Activated B cell treated with CpG ODN at 0.5 μM for 24 hours (primary cell): Measurements from ENCODE around the gene NUP98. TPM values are rescaled to one million over a fixed set of nuclear protein-coding genes. Genes with fewer than 3 reads are reported as not detected.

Source experiments
- ATAC-seq: fragments of 200-7000 bp; cut with Tn5 transposase; one replicate; pipeline ENCODE4 v1.10.0; 2021; ENCODE audit warnings: low read depth, mild to moderate bottlenecking, moderate library complexity
- CTCF ChIA-PET: fragments of 350-600 bp; sonication (Branson Sonifier 250); formaldehyde crosslinking; loops from one replicate; lab custom pipeline; 2021; ENCODE audit warnings: antibody characterized with exemption; lab: Charles Lee
- POLR2A ChIA-PET: fragments of 350-600 bp; sonication (Branson Sonifier 250); formaldehyde crosslinking; loops from one replicate; lab custom pipeline; 2021; ENCODE audit warnings: antibody characterized with exemption; lab: Charles Lee
- DNase-seq: peaks from one replicate; pipeline ENCODE4 v3.0.0; 2022
- H3K27ac Mint-ChIP-seq: one replicate; pipeline ENCODE4 v1.8.0; 2020; ENCODE audit warnings: mixed read lengths
- H3K27me3 Mint-ChIP-seq: one replicate; pipeline ENCODE4 v1.8.0; 2021; ENCODE audit warnings: mixed read lengths
- H3K36me3 Mint-ChIP-seq: one replicate; pipeline ENCODE4 v1.8.0; 2021; ENCODE audit warnings: low read depth, mixed read lengths
- H3K4me1 Mint-ChIP-seq: one replicate; pipeline ENCODE4 v1.8.0; 2021; ENCODE audit warnings: mixed read lengths
- H3K4me3 Mint-ChIP-seq: one replicate; pipeline ENCODE4 v1.8.0; 2020; ENCODE audit warnings: mild to moderate bottlenecking, mixed read lengths
- H3K9me3 Mint-ChIP-seq: one replicate; pipeline ENCODE4 v1.8.0; 2020; ENCODE audit warnings: mixed read lengths
- intact Hi-C: fragments of 100-400 bp; cut with micrococcal nuclease; formaldehyde crosslinking; loops from one replicate; pipeline ENCODE4 v1.15.1; 2024
- total RNA-seq: library from RNA; stranded (reverse); gene quantifications from 2 replicates; pipeline ENCODE4 v1.2.3, GENCODE V29; 2022
- TF ChIP-seq, protein P1 (sequence below): fragments of 200-600 bp; IDR thresholded peaks from one replicate; pipeline ENCODE4 v1.8.0; 2022; ENCODE audit warnings: antibody characterized with exemption, mild to moderate bottlenecking

NUP98 gene
- total RNA-seq, 1 donor from 2014 or later, result 117 TPM

DNA sequence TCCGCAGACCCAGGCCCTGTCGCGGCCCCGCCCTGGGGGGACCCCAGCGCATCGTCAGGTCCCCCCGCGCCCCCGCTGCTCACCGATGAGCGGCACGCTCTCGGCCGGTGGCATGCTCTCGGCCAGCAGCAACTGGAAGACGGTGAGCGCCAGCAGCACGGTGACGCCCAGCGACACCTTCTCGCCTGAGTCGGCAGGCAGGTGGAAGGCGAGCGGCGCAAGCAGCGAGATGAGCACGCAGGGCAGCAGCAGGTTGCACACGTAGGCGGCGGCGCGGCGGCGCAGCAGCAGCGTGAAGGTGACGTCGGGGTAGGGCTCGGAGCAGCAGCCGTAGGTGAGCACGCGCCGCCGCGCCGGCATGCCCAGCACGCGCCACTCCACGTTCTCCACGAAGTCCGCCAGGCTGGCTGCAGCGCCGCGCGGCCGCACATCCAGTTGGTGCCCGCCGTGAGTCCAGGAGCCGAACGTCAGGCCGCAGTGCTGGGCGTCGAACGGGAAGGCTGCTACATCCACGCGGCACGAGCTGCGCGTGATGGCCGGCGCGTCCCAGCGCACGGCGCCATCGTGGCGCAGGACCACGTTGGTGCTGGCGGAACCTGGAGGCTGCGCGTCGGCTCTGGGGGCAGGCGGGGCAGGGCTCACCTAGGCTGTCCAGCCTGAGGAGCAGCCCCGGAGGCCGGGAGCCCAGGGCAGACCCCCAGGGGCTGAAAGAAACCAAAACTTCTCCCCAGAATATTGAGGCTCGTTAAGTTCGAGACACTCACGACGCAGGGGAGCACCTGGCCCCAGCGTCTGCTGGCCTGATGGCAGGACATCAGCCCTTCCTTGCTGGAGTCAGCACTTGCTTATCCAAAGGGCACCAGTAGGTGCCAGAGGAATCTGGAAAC, 130.0 kb downstream of the NUP98 start:
- DNase-seq, result no peak
- H3K36me3 Mint-ChIP-seq, result peaks cover 75% of the 10 kb centered on the region

GRCh38 chr11:3666023-3666530, 131.3 kb downstream of the NUP98 start:
- no peak overlapping the region for H3K4me3 Mint-ChIP-seq
- no peaks in the 10 kb centered on the region for H3K4me1 Mint-ChIP-seq
- CTCF ChIA-PET, result no interaction called here
- no peak for ATAC-seq
- no peaks in the 10 kb centered on the region for H3K27me3 Mint-ChIP-seq
- TF ChIP-seq, protein P1, sequence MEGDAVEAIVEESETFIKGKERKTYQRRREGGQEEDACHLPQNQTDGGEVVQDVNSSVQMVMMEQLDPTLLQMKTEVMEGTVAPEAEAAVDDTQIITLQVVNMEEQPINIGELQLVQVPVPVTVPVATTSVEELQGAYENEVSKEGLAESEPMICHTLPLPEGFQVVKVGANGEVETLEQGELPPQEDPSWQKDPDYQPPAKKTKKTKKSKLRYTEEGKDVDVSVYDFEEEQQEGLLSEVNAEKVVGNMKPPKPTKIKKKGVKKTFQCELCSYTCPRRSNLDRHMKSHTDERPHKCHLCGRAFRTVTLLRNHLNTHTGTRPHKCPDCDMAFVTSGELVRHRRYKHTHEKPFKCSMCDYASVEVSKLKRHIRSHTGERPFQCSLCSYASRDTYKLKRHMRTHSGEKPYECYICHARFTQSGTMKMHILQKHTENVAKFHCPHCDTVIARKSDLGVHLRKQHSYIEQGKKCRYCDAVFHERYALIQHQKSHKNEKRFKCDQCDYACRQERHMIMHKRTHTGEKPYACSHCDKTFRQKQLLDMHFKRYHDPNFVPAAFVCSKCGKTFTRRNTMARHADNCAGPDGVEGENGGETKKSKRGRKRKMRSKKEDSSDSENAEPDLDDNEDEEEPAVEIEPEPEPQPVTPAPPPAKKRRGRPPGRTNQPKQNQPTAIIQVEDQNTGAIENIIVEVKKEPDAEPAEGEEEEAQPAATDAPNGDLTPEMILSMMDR, result no peak
- no peak for DNase-seq
- no peak overlapping the region for H3K27ac Mint-ChIP-seq
- intact Hi-C loops, result no loop called here
- no peaks in the 10 kb centered on the region for H3K9me3 Mint-ChIP-seq
- H3K36me3 Mint-ChIP-seq, result peaks cover 62% of the 10 kb centered on the region
- POLR2A ChIA-PET, result no interaction called here

More for the DNA sequence above, 130.0 kb downstream of the NUP98 start:
- intact Hi-C loops, result no loop called here
- no peak overlapping the region for H3K4me3 Mint-ChIP-seq
- H3K4me1 Mint-ChIP-seq, result no peaks in the 10 kb centered on the region
- ChIA-PET POLR2A (no interaction called here), CTCF (no interaction called here)
- TF ChIP-seq, protein P1, result no peak
- no peak for ATAC-seq
- no peaks in the 10 kb centered on the region for H3K9me3 Mint-ChIP-seq
- H3K27me3 Mint-ChIP-seq, result no peaks in the 10 kb centered on the region
- H3K27ac Mint-ChIP-seq, result no peak overlapping the region

GRCh38 chr11:3665336-3666022, 131.9 kb downstream of the NUP98 start:
- POLR2A ChIA-PET, result no interaction called here
- DNase-seq, result no peak
- Mint-ChIP-seq H3K27ac (no peak overlapping the region), H3K4me1 (no peaks in the 10 kb centered on the region), H3K9me3 (no peaks in the 10 kb centered on the region), H3K36me3 (peaks cover 56% of the 10 kb centered on the region), H3K4me3 (no peak overlapping the region), H3K27me3 (no peaks in the 10 kb centered on the region)
- TF ChIP-seq, protein P1, result no peak
- intact Hi-C loops, result no loop called here
- no peak for ATAC-seq
- CTCF ChIA-PET, result no interaction called here

DNA sequence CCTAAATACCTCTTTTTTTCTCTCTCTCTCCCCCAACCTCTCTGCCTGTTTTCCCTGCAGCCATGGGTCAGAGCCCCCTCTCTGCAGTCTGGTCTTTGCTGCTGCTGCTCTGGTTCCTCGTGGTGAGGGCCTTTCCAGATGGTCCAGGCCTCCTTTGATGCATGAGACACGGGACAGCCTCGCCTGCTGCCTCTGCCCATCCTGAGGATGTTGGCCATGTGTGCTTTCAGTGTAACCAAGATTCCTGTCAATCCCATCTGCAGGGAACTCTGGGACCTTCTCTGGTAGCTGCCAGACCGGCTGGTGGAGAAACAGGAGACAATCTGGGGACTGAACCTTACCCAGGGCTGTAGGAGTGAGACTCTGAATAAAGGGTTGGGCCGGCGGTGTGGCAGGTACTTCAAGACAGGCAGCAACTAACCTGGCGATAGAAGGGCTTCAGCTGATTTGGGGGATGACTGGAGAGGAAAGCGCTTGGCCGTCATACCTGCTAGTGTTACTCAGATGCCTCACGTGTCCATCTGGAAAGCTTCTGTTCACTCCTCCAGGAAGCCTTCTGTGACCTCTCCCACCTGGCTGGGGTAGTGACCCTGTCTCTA, 133.2 kb downstream of the NUP98 start:
- intact Hi-C loops, result no loop called here
- Mint-ChIP-seq H3K4me1 (no peaks in the 10 kb centered on the region), H3K27ac (no peak overlapping the region), H3K27me3 (no peaks in the 10 kb centered on the region), H3K36me3 (peaks cover 43% of the 10 kb centered on the region), H3K9me3 (no peaks in the 10 kb centered on the region), H3K4me3 (no peak overlapping the region)
- TF ChIP-seq, protein P1, result no peak
- no peak for ATAC-seq
- ChIA-PET CTCF (no interaction called here), POLR2A (no interaction called here)
- no peak for DNase-seq

DNA sequence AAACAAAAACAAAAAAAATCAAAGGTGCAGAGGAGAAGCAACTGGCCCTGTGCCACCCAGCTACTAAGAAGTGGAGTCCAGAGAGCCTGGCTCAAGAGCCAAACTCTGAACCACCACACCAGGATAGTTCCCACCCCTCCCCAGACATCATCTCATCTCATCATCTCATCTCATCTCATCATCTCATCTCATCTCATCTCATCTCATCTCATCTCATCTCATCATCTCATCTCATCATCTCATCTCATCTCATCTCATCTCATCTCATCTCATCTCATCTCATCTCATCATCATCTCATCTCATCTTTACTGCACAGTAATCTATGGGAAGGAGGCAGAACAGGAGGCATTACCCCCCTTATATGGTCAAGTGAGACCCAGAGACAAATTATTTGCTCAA, 134.5 kb downstream of the NUP98 start:
- no peak overlapping the region for H3K4me3 Mint-ChIP-seq
- ChIA-PET POLR2A (no interaction called here), CTCF (no interaction called here)
- no peaks in the 10 kb centered on the region for H3K4me1 Mint-ChIP-seq
- intact Hi-C loops, result no loop called here
- peaks cover 30% of the 10 kb centered on the region for H3K36me3 Mint-ChIP-seq
- DNase-seq (no peak), ATAC-seq (no peak)
- H3K27me3 Mint-ChIP-seq, result no peaks in the 10 kb centered on the region
- TF ChIP-seq, protein P1, result no peak
- no peaks in the 10 kb centered on the region for H3K9me3 Mint-ChIP-seq
- no peak overlapping the region for H3K27ac Mint-ChIP-seq
